HK-2 (cell line): ENCODE data around the gene GRHL3.
"Not testable (repeated sequence)": the region's sequence is repeated elsewhere in the genome, so short reads cannot be mapped to it uniquely, and the experiment has no call there.

Experiments
- DNase-seq: peaks from one replicate; pipeline ENCODE4 v3.0.0-alpha.2; 2018; ENCODE audit not compliant: unreplicated experiment

The GRHL3 gene

DNA sequence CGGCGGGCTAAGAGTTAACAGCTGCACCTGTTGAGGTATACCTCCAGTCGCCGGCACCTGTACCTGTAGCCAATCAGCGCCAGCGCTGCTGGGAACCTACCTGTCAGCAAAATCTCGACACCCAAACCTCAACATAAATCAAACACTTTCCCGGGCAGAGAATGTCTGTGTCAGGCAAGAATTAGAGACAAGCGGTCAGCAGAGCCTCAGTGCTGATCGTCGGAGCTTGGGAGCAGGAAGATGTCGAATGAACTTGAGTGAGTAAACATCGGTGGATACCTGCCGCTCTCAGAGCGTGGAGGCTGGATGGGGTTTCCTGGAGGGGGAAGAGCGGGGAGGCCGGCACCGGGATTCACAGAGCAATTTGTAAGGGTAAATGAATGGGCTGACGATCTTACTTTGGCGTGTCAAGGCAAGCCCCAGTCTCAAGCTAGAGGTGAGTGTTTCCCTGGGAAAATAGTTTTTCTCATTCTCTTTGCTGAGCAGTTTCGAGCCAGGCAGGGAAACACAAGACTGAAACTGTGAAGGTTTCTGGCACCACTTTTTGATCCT, at the start of gene GRHL3:
Gene GRHL3 (plus strand): TSS at position 46 of the 552 bp plus-strand sequence. CDS start 195 bp downstream, at position 241.
- DNase-seq = no peak

DNA sequence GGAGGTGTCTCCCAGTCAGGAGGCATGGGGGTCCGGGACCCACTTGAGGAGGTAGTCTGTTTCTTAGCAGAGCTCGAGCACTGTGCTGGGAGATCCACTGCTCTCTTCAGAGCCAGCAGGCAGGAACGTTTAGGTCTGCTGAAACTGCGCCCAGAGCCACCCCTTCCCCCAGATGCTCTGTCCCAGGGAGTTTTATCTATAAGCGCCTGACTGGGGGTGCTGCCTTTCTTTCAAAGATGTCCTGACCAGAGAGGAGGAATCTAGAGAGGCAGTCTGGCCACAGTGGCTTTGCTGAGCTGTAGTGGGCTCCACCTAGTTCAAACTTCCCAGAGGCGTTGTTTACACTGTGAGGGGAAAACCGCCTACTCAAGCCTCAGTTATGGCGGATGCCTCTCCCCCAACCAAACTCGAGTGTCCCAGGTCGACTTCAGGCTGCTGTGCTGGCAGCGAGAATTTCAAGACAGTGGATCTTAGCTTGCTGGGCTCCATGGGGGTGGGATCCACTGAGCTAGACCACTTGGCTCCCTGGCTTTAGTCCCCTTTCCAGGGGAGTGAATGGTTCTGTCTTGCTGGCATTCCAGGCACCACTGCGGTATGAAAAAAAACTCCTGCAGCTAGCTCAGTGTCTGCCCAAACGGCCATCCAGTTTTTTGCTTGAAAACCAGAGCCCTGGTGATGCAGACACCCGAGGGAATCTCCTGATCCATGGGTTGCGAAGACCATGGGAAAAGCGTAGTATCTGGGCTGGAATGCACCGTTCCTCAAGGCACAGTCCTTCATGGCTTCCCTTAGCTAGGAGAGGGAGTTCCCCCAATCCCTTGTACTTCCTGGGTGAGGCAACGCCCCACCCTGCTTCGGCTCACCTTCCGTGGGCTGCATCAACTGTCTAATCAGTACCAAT, 44.7 kb upstream of the GRHL3 start:
- DNase-seq = not testable (repeated sequence)

DNA sequence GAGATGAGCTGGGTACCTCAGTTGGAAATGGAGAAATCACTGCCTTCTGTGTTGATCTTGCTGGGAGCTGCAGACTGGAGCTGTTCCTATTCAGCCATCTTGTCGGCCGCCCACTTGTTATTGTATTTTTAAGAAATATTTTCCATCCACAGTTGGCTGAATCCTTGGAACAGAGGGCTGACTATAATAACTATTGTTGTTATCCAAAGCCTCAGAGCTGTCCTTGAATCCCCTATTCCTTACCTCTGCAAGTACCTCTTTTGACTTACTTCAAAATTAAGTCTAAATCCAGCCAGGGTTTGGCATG, 44.1 kb upstream of the GRHL3 start:
- no peak for DNase-seq

DNA sequence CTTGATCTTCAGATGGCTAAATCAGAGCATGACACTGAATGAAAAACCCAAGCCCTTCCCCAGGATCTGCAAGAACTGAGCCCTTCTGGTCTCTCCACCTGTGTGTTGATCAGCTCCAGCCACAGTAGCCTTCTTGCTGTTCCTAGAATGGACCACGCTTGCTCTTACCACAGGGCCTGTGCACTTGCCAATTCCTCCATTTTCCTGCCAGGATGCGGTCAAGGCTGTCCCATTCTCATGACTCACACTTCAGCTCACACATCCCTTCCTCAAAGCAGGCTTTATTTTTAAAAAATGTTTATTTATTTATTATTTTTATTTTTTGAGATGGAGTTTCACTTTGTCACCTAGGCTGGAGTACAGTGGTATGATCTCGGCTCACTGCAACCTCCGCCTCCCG, 43.6 kb upstream of the GRHL3 start:
- DNase-seq = no peak

DNA sequence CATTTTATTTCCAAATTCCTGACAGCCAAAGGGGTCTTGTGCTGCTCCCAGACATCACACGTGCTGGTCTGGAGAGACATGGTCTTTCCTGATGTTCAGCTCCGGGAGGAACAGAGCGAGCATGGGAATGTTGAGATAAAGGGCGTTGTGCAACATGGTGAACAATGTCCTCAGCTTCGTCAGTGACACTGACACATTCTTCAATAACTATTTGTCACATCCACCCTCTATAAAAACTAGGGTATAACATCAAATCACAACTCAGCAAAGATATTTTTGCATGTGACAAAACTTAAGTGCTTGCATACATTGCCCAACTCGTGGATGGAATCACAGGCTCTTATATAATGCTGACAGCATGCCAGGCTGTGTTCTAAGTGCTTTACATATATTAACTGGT, 42.4 kb upstream of the GRHL3 start:
- no peak for DNase-seq

DNA sequence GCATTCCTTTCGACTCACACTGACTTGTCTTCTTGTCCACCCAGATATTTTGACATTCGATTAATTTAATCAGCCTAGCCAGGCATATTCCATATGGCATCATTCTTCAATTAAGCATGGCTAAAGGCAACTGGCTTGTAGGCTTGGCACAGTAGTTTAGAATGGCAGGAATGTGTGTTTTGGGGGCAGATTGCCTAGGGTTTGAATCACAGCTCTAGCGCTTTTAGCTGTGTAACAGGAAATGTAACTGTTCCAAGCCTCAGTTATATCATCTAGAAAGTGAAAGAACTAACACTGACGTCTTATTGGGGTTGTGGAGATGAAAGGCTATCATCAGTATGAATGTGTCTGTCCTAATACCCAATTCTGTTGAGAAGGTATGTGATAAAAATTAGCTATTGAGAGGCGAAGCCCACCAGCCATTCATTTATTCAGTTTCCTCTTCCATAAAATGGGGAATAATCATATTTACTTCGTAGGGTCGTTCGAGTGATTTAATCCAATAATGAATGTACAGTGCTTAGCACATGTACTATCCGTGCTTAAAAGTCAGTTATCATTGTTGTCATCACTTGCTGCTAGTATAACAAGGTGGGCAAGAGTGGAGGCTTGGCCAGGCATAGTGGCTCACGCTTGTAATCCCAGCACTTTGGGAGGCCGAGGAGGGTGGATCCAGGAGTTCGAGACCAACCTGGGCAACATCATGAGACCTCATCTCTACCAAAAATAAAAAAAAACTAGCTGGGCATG, 41.6 kb upstream of the GRHL3 start:
- DNase-seq = no peak

DNA sequence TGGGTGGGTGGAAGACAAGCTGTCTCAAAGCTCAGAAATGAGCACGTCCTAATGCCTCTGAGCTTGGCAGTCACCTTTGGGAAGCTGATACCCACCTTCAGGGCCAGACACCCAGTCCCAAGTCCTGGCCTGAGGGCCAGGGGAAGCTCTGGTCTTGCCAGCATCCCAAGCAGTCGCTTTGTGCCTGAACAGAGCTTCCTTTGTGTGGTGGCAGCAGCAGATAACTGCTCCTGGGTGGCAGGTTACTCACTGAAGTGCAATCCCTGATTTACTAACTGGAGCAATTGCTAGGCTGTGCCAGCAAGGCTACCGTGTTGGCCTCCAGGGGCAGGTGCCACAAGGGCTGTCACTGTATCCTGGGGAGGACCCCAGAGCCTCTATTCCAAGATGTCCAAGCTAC, 40.4 kb upstream of the GRHL3 start:
- DNase-seq = no peak

DNA sequence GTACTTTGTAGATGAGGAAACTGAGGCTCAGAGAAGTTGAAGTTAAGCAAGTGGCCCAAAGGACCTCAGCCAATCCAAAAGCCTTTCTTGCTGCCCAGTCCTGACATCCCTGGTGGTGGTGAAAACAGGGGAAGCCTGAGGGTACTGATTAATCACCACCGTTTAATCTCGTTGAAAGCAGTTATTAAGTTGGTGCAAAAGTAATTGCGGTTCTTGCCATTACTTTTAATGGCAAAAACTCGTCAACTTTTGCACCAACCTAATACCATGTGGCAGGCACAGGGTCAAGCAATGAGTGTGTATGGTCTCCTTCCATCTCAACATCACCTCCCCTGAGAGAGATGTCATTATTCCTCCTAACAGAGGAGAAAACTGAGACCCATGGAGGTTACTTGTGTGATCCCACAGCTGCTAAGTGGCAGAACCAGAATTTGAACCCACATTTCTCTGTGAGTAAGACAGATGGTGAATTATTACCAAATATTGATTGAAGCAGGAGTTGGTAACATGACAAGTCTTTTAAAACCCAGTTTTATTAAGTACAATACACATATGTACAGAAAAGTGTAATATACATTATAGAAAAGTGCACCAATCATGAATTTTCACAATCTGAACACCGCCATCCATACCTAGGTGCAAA, 39.4 kb upstream of the GRHL3 start:
- no peak for DNase-seq

DNA sequence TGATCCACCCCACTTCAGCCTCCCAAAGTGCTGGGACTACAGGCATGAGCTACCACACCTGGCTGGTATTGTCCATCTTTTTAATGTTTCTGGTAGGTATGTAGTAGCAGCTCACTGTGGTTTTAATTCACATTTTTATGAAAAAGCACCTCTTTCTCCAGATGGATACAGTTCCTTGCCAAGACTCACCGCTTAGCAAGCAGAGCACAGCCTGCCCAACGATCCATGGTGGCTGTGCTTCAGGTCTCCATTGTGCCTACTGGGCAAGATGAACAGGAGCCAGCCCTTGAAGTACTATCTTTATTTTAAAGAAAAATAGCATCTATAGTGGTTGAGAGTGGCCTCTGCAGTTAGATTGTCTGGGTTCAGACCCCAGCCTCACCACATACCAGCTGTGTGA, 37.6 kb upstream of the GRHL3 start:
- DNase-seq = no peak

DNA sequence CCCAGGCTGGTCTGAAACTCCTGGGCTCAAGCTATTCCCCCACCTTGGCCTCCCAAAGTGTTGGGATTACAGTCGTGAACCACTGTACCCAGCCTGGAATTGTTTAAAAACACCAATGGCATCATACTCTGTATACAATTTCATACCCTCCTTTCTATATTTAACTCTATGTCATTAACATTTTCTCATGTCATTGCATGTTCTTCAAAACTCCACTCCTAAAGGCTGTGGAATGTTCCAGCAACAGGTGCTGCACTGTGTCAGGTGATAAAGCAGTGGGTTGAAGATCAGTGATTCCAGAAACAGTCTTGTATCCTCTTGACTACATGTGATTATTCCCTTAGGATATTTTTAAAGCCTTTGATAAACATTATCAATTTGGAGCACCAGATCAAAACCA, 36.7 kb upstream of the GRHL3 start:
- no peak for DNase-seq

DNA sequence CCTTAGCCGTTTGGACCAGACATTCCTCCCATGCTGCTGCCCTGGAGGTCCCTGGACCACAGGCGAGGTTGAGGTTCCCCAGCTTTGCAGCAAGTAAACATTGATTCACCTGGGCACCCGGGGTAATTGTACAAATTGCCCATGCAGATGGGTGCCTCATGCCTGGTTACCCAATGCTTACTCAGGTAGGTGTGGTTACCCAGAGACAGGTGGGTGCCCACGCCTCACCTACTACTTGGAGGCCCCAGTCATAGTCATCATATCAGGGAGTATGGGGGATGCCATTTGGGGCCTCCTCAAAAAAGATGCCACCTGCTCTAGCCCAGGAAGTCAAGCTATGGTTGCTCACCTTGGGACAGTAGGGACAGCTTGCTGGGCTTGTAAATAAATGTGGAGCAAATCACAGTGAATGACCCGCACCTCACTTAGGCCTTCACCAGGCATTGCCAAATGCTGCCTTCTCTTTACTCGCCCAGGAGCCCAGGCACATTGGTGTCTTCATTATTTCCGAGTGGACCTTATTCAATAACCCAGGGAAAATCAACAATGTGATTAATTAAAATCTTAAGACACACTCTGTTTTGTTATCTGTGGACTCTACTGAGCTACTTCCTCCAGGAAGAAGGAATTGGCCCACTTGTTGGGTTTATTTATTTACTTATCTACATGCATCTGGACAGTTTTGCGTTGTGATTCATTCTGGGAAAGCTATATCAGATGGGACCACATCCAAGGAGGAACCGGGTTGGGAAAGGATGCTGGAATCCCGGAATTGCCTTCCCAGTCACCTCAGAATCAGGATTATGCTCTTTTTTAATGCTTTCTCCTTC, 35.6 kb upstream of the GRHL3 start:
- DNase-seq = no peak

DNA sequence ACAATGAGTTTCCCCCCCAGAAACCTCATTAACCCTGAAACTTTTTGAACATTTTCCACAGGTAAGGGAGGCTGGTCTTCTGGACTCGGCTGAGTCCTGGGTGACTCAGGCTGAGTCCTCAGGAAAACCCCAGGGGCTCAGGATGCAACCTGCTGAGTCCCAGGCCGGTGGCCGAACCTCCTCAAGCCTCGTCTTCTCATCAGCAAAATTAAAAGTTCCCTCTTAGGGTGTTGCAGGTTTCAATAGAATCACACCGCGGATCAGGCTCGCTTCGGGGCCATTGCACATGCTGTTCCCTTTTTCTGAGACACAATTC, 35.0 kb upstream of the GRHL3 start:
- no peak for DNase-seq

DNA sequence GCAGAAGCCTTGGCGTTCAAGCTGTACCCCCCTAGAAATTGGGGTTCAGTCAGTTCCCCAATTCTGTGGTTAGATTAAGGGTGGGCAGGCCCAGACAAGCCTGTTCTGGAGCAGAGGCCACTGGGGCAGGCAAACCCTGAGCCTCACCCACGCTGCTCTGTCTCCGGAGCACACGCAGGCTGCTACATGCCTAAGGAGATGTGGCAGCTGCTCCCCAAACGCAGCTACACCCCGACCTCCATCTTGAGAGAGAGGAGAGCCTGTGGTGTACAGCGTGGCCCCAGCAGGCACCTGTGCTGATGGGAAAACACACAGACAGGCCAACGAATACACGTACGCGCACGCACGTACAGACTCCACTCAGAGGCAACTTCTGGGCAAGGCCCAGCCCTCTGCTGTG, 33.9 kb upstream of the GRHL3 start:
- no peak for DNase-seq

DNA sequence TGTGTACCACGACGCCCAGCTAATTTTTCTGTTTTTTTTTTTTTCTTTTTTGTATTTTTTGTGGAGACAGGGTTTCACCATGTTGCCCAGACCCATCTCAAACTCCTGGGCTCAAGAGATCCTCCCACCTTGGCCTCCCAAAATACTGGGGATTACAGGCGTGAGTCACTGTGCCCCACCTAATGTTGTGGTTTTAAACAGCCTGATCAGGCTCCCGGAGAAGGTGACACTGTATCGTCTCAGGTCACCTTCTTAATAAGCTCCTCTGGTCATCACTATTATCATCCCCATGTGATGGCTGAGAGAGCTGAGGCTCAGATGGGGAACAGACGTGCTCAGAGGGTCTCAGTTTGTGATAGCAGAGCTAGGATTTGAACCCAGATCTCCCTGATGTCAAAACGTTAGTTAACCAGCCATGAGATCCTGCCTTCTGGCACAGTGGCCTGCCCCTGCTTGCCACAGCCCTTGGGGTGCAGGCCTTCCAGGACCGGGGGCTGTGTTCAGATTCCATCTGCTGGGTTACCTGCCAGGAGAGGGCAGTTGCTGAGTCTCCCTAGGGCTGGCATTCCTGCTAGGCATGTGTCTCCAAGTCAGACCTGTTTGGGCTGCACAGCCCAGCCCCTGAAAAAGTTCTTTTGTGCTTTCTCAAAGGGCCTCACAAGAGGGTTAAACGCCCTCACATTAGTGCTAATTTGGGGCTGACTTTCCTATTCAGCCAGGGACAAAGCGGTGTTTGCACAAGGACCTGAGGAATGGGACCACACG, 32.7 kb upstream of the GRHL3 start:
- no peak for DNase-seq

DNA sequence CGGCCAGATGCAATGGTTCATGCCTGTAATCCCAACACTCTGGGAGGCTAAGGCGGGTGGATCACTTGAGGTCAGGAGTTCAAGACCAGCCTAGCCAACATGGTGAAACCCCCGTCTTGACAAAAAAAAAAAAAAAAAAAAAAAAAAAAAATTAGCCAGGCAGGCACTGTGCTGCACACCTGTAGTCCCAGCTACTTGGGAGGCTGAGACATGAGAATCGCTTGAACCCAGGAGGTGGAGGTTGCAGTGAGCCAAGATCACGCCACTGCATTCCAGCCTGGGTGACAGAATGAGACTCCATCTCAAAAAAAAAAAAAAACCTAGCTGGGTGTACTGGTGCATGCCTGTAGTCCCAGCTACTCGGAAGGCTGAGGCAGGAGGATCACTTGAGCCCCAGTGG, 31.4 kb upstream of the GRHL3 start:
- DNase-seq = not testable (repeated sequence)

DNA sequence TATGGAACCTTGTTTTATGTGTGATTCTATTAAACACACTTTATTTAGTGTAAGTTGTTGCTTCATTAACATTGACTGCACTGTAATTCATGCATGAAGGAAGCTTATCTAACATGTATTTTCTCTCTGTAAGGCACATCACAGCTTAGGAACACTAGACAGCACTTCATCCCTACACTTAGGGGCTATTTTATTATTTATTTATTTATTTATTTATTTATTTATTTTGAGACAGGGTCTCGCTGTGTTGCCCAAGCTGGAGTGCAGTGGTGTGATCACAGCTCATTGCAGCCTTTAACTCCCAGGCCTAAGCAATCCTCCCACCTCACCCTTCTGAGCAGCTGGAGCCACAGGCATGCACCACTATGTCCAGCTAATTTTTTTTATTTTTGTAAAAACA, 30.7 kb upstream of the GRHL3 start:
- DNase-seq = no peak

DNA sequence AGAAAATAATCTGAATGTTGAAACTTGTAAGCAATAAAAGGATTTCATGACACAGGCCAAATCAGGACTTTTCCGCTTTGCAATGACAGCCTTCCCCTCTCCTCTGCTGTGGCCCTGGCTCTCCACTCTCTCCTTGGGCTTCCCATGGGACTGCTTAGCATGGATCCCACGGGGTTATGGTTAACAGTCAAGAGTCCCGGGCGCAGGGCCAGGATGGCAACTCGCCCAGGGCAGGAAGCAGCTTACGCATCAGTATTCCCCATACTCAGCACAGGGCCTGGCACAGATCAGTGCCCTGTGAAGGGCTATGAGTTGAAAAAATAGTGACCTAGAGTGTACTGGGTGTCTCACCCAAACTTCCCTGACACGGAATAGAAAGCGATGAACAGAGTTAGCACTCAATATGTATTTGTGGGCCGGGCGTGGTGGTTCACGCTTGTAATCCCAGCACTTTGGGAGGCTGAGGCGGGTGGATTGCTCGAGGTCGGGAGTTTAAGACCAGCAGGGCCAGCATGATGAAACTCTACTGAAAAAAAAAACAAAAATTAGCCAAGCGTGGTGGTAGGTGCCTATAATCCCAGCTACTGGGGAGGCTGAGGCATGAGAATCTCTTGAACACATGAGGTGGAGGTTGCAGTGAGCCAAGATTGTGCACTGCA, 29.1 kb upstream of the GRHL3 start:
- peak; percentile 89 for DNase-seq

DNA sequence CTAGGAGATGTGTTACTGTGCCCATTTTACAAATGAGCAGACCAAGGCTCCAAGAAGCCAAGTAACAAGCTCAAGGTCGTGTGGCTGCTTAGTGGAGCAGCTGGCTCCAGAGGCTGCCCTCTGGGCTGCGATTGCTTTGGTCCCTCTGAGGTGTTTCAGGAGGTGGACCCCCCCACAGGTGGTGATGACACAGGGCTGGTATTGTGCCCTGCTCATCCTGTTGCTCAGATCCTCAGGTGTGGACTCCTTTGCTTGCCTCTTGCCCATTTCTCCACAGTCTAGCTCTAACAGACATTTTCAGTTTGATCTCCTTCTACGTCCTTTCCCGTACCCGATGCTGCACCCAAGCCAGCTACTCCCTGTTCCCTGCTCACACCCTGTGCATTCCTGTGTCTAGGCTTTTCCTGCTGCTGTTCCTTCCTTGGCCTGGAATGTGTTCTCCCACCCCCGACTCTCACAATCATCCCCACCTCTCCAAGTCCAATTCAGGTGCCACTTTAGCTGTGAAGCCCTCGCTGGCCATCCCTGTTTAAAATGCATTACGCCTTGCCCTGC, 28.1 kb upstream of the GRHL3 start:
- DNase-seq = no peak

DNA sequence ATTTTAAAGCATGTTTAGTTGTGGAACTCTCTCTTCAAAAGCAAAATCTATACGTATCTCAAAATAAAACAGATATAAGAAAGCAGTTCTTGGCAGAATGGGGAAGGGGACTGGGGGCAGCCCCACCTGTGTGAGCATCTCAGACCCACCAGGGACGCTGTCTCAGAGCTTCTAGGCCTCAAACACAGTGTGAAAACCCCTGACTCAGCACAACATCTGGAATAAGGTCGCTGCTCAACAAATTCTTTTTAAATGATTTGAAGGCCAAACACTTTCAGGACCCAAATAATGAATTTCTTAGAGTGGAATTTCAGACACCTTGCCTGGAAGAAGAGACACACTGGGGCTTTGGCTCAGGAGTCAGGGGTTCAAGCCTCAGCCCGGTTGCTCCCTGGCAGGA, 27.1 kb upstream of the GRHL3 start:
- DNase-seq = no peak

DNA sequence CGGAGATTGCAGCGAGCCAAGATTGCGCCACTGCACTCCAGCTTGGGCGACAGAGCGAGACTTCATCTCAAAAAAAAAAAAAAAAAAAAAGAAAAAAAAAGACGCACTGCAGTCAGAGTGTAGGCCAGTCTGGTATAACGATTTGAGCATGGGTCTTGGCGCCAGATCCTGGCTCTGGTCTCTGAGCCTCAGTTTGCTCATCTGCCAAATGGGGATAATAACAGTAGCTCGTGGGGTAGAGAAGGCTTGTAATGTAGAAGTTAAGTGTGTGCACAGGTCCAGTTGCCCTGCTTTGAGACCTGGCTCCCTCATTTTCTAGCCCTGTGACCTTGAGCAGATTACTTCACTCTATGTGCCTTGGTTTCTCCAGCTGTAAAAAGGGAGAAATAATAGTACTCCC, 26.3 kb upstream of the GRHL3 start:
- no peak for DNase-seq
